NCI-H1105 treated with DMSO at 0.1 percent for 48 hours (cell line): ENCODE results near the gene WDR70.
"Not testable (repeated sequence)": the region's sequence is repeated elsewhere in the genome, so short reads cannot be mapped to it uniquely, and the experiment has no call there.

ENCODE experiments used
- DNase-seq: peaks from one replicate; lab custom pipeline; 2025; lab: John Stamatoyannopoulos, UW

WDR70 gene

GRCh38 chr5:37454402-37455055 is 75.4 kb downstream of the WDR70 start:
- not testable (repeated sequence) for DNase-seq

- not testable (repeated sequence) for DNase-seq
Observed at GRCh38 chr5:37463191-37464051, 84.3 kb downstream of the WDR70 start.

DNA sequence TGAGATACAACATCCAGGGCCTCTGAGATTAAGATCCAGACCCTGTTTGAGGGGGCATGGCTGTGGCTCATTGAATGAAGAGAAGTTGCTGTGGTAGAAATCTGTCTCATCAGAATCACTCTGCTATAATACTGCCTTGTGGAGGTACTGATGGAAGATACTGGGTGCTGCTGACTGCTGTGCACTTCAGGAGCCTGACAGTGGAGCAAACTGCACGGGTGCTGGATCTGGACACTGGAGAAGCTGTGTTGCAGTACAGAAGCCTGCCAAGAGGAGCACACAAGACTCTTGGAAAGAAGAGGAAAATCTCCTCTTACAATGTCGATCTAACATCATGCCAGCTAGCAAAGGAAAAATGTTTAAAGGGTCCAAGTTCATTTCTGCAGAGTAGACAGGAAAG is 85.5 kb downstream of the WDR70 start:
- DNase-seq = not testable (repeated sequence)

GRCh38 chr5:37469383-37469782 is 90.3 kb downstream of the WDR70 start:
- not testable (repeated sequence) for DNase-seq

- DNase-seq = no peak
Observed at GRCh38 chr5:37471666-37472197, 92.6 kb downstream of the WDR70 start.

DNA sequence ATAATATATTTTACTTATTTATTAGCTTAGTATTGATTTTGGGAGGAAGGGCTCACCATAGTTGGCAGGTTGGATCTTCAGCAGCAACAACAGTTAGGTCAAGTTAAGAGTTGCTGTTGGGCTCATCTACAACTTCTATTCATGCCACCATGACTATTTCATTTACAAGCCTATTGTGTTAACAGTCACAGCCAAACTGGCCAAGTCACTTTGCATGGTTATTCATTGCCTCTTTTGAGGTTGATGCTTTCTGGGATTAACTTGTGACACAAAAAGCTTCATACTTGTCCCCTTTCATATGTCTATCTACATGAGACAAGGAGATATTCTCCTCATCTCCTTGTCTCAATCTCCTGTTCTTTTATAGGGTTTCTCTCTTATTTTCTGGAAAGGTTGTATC is 98.3 kb downstream of the WDR70 start:
- DNase-seq = no peak

DNA sequence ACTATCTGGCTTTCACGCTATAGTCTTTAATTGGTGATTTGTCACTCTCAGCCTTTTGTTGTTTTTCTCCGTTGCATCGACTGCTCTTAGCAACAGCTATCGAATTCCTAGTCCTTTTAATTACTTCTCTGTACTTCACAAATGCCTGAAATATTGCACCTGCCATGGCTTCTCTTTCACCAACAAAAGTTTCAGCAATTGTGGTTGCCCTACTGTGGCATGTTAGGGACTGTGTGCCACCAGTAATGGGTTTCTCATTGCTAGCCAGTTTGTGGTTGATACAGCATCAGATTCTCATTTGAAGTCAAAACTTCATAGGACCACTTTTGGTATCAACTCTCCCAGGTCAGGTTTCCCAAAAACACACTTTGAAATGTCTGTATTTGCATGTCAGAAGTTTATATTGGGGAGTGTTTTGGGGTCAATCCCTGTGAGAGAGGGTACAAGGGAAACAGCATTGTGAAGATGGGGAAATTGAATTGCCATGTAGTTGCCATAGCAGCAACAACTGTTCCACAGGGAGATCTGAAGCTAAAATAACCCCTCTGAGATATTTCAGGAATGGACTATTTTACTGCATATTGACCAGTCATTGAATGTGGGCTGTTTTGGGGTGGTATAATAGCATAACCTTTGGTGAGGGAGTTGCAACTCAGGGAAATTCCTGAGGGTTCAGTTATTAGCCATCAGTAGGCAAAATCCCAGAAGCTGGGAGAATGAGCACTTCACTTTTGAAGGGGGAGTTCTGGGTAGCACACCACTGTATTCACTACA is 99.2 kb downstream of the WDR70 start:
- DNase-seq = no peak

DNA sequence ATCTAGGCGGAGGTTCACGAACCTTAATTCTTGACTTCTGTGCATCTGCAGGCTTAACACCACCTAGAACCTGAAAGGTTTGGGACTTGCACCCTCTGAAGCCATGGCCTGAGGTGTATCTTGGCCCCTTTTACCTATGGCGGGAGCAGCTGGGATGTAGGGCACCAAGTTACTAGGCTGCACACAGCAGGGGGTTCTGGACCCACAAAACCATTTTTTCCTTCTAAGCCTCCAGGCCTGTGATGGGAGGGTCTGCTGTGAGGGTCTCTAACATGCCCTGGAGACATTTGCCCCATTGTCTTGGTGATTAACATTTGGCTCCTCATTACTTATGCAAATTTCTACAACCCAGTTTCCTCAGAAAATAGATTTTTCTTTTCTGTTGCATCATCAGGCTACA is 102.3 kb downstream of the WDR70 start:
- DNase-seq = not testable (repeated sequence)

- no peak for DNase-seq
Observed at GRCh38 chr5:37490120-37490810, 111.1 kb downstream of the WDR70 start.

GRCh38 chr5:37490931-37491330 is 111.8 kb downstream of the WDR70 start:
- no peak for DNase-seq

- DNase-seq = no peak
Observed at GRCh38 chr5:37492778-37493555, 113.8 kb downstream of the WDR70 start.

DNA sequence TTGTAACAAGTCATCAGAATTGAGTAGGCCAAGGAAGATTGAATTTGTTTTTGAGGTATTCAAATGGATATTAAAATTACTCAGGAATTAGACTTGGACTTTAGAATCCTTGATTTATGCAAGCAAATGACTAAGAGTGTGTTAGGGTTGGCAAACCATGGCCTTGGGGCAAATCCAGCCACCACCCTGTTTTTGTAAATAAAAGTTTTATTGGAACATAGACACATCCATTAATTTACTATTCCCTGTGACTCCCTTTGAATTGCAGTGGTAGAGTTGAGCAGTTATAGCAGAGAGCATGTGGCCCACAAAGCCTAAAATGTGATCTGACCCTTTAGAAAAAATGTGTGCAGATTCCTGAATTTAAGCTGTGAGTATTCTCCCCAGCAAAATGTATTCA is 115.6 kb downstream of the WDR70 start:
- no peak for DNase-seq

- no peak for DNase-seq
Observed at GRCh38 chr5:37495210-37495609, 116.1 kb downstream of the WDR70 start.

DNA sequence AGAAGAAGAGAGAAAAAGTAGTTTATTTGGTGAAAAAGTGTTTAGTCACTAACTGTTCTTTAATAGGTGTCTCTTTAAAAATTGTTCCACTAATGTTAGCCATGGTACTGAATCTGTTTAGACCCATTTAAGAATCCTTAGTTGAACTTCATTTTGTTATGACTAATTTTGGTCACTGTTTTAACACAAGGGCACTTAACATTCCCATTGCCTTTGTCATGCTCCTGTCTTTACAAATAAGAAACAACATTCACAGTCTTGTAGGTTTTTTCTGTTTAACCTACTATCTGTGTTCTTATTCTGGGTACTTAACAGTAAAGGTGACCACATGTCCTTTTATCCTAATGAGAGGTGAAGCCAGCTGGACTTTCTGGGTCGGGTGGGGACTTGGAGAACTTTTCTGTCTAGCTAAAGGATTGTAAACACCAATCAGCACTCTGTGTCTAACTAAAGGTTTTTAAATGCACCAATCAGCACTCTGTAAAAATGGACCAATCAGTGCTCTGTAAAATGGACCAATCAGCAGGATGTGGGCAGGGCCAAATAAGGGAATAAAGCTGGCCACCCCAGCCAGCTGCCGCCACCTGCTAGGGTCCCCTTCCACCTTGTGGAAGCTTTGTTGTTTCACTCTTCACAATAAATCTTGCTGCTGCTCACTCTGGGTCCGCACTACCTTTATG is 116.7 kb downstream of the WDR70 start:
- DNase-seq = no peak

GRCh38 chr5:37496902-37497445 is 117.9 kb downstream of the WDR70 start:
- no peak for DNase-seq

DNA sequence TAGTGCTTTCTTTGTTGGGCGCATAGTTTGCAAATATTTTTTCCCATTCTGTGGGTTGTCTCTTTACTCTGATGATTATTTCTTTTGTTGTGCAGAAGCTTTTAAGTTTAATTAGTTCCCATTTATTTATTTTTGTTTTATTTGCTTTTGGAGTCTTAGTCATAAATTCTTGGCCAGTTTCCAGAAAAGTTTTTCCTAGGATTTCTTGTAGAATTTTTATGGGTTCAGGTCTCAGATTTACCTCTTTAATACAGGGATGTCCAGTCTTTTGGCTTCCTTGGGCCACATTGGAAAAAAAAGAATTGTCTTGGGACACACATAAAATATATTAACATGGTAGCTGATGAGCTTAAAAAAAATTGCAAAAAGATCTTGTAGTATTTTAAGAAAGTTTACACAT is 122.0 kb downstream of the WDR70 start:
- DNase-seq = no peak

- DNase-seq = no peak
Observed at GRCh38 chr5:37506241-37506640, 127.1 kb downstream of the WDR70 start.

DNA sequence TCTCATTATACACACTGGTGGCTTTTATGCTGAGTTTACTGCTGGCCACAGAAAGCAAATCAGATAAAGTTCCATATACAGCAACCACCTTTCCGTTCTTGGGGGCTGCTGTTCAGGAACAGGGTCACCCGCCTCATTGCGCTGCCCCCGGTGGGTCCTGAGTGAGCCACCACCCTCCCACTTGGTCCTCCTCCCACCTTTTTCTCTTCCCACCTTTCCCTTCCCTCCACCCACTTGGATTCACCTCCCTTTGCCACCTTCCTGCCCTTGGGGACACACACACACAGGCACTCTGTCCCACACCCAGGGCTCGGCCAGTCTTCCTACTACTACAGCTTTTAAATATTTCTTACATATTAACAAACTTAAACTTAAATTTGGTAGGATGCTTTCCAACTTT is 127.6 kb downstream of the WDR70 start:
- no peak for DNase-seq

DNA sequence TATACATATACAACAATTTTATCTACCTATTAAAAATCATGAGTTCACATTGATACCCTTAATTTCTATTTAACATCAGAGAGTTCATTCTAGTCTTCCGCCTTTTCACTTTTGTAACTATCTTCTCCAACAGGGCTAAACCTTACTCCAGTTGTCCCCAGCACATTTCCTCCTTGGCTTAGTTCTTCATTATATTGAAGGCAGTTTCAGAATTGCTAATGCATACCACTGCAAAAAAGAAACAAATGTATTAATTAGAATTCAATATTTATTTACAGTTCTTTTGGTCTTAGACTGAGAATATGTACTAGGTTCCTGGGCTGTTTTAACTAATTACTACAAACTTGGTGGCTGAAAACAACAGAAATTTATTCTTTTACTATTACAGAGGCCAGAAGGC is 132.5 kb downstream of the WDR70 start:
- no peak for DNase-seq

GRCh38 chr5:37514946-37515345 is 135.8 kb downstream of the WDR70 start:
- no peak for DNase-seq
